Activated T-helper 9 cell treated with anti-CD3 and anti-CD28 coated beads, Interleukin-2, amount 50 U/mL, for 16 hours (primary cell): ENCODE measurements around the gene PKP4.

Experiments used
- DNase-seq: peaks from one replicate; pipeline ENCODE4 v3.0.0-alpha.2; 2020; ENCODE audit warnings: low read depth

PKP4 gene

GRCh38 chr2:158718196-158718585, 261.4 kb downstream of the PKP4 start:
- DNase-seq = no peak

GRCh38 chr2:158718851-158719250, 262.1 kb downstream of the PKP4 start:
- no peak for DNase-seq

- DNase-seq = no peak
These were observed 262.7 kb downstream of the PKP4 start for GRCh38 chr2:158719403-158719802.

GRCh38 chr2:158722266-158723105, 265.7 kb downstream of the PKP4 start:
- no peak for DNase-seq

DNA sequence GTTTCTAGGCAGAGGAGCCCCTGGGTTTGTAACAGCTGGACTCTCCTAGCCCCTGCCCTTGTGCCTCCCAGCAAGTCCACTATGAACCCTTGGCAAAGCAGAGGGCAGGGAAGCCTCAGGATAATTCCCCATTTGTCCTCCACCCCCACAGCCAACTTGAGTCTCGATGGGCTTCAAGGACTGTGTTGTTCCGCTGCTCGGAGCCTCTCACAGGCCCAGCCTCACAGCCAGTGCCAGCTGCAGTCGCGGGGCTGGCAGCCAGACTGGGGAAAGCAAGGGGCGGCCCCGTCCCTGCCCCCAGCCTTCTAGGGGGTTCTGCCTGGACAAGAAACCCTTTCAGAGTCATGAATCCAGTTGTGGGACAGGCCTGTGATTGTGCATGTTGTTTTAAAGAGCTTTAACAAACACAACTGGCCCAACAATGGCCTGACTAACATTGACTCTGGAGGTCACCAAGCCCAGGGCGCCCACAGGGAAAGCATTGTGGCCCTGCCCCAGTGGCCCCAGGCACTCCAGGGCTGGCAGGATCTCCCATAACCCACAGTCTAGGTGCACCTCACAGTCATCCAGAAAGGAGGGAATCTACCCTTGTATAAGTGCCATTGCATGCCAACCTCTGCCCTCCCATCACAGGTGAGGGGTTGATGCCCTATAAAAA, 266.6 kb downstream of the PKP4 start:
- no peak for DNase-seq

DNA sequence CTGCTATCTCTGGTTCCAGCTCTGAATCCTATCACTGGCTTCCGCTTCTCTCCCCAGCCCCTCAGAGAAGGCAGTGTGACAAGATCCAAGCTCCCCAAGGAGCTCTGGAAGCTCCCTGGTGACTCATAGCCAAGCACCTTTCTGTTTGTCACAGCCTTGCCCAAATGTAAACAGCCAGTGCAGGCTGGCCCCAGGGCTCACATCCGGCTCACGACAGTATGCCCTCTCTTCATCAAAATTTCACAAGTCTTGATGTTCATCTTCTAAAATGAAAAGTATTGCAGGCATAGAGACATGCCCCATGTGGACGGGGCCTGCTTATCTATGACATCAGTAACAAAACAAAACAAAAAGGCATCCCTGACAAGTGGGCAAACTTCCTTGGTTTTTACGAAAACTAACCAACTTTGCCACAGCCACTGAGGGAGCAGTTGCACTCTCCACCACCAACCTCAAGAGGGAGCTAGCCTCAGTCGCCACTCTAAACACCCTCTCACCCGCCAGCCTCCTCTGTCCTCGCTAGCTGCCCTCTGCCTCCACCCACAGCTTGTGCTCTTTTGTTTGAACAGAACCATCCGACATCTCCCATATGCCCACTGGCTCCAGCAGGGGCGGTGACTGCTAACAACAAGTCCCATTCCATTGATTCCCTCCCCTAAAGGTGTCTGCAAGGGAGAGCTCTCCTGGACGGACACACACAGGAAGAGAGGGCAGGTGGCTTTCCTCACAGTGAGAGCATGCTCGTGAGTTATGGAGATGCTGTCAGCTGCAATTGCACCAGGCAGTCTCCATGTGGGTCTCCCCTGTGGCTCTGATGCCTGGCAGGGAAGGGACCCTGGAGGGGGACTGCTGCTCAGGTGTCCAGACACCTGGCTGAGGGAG, 267.4 kb downstream of the PKP4 start:
- no peak for DNase-seq

DNA sequence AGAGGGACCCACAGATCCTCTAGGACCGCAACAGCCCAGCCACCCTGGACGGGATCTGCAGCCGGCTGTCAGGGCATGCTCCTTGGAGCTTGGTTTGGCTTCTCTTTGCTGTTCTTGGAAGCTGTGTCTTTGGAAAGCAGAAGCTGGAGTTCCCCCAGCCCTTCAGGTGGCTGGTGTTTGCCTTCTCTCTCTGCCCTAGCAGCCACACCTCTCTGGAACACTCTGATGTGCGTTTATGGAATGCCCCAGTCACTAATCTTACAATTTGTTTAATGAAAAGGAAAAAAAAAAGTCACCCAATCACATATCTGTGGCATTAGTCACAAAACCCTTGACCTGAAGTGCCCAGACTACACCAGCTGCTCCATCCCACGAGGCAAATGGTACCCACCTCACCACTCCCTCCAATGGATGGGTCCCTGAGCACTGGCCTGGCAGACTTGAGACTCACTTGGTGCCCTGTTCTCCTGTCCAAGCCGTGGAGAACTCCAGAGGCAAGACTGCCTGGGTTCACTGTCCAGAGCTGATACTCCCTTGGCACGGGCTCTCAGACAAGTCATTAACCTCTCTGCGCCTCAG, 268.1 kb downstream of the PKP4 start:
- DNase-seq = no peak

DNA sequence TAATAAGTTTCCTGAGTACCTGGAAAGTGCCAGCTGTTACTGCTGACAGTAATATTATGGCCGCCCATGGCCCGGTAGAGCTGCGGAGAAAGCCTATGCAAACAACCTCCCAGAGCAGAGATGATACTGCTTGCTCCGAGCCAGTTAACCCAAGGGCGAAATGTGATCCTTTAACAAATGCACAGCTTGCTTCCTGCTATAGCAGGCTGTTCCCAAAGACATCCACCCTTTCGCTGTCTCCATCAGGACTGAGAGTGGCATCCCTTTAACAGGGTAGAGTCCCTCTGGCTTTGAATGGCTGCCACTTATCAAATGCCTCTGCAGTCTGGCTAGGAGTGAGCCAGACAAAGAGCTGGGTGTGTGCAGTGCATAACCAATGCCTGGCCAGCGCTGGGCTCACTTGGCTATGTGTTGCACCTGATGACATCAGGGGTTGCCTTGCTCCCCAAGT, 268.7 kb downstream of the PKP4 start:
- DNase-seq = no peak

- DNase-seq = no peak
These were observed 270.3 kb downstream of the PKP4 start for GRCh38 chr2:158726911-158727592.

- no peak for DNase-seq
These were observed 271.7 kb downstream of the PKP4 start for GRCh38 chr2:158728422-158728821.

GRCh38 chr2:158729451-158729850, 272.7 kb downstream of the PKP4 start:
- DNase-seq = no peak

DNA sequence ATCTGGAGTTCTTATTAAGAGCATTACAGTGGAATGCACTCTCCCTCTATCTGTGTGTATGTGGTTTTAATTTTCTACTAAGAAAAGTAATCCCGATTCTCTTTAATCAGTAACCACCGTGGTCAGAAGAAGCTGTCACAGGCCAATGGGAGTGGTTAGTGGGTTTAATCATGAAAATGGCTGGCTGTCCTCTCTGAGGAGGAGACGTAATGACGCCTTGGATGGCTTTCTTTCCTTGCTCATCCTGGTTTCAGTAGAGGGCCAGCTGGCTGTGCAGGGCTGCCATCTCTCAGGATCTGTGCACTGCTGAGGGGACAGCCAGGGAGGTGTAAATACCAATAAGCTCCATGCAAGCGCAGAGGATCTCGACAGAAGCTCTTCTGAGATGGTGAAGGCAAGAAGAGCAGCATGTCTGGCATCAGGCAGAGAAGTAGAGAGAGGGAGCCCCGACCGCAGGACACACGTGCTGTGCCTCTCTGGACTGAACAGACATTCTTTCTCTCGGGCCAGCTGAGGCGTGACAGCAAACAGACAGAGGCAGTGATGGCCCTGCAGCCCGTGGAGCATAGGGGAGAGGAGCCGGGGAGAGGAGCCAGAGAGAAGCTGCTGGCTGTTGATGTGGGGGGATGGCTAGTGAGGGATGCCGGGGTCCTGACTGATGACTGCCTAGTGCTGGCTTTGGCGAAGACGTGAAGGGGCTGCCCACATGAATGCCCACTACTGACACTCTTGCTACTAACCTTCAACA, 273.3 kb downstream of the PKP4 start:
- DNase-seq = no peak

GRCh38 chr2:158730621-158731140, 273.9 kb downstream of the PKP4 start:
- DNase-seq = no peak

- no peak for DNase-seq
These were observed 274.6 kb downstream of the PKP4 start for GRCh38 chr2:158731386-158731785.
